ENCODE measurements around the gene TMEM132D. TPM values are rescaled to one million over a fixed set of nuclear protein-coding genes. Genes with fewer than 3 reads are reported as not detected.

The TMEM132D gene
- total and polyA plus RNA-seq, 2 of the 8 experiments (the other 6 are each of a cell fraction or from before 2014, with no cell fraction given), result 3.5 to 10.1 TPM

- Histone ChIP-seq H2BK15ac (ENCODE audit: low read length) (no peak overlapping the region), H3K4me1 (replicated peaks in 1 of 4; ENCODE audit: control insufficient read depth in 3 of 4, insufficient read depth in 4 of 4, low read length in 3 of 4) (no peaks in the 10 kb centered on the region; a peak in 3 of 7 replicates), H2AFZ (ENCODE audit: low read length) (no peak overlapping the region), H2BK12ac (ENCODE audit: low read depth, low read length) (no peak overlapping the region), H3K4me3 (ENCODE audit: extremely low read depth in 1 of 4, insufficient read depth in 2 of 4, low read depth in 3 of 4, low read length in 4 of 4) (no peak overlapping the region), H3K79me2 (ENCODE audit: control insufficient read depth in 1 of 2, insufficient read depth in 2 of 2, low read length in 2 of 2) (peaks cover under 1 to 16% of the 10 kb centered on the region in 2 experiments; a peak in 2 of 4 replicates), H2BK120ac (replicated peaks; ENCODE audit: low read depth, low read length) (no peak overlapping the region), H3K4ac (replicated peaks; ENCODE audit: insufficient read length, low read depth, low read length) (no peak overlapping the region), H3K27me3 (replicated peaks in 1 of 4; ENCODE audit: control insufficient read depth in 3 of 4, extremely low read depth in 1 of 4, insufficient read depth in 3 of 4, low read length in 3 of 4) (no peaks in the 10 kb centered on the region), H3K9ac (replicated peaks in 1 of 4; ENCODE audit: extremely low read depth in 1 of 4, low read depth in 3 of 4, low read length in 3 of 4) (no peak overlapping the region), H3K14ac (ENCODE audit: insufficient read length) (no peak overlapping the region), H4K91ac (replicated peaks; ENCODE audit: insufficient read length, low read length) (no peak overlapping the region), H4K20me1 (replicated peaks in 1 of 2; ENCODE audit: control insufficient read depth in 1 of 2, insufficient read depth in 2 of 2, low read length in 2 of 2) (no peaks in the 10 kb centered on the region), H2AK5ac (ENCODE audit: low read depth, low read length) (no peak overlapping the region), H3K56ac (replicated peaks; ENCODE audit: insufficient read length, low read depth, low read length) (no peak overlapping the region), H3K27ac (ENCODE audit: low read depth, low read length) (no peak overlapping the region), H4K8ac (ENCODE audit: extremely low read depth, insufficient read depth, low read length) (no peak overlapping the region), H3K4me2 (ENCODE audit: insufficient read depth in 1 of 2, low read depth in 2 of 2, low read length in 2 of 2) (no peak overlapping the region), H3K23ac (ENCODE audit: insufficient read length) (no peak overlapping the region), H4K5ac (ENCODE audit: insufficient read length, low read depth, low read length) (no peak overlapping the region), H2BK20ac (ENCODE audit: low read length) (no peak overlapping the region), H3K18ac (ENCODE audit: extremely low read depth, low read length) (no peak overlapping the region), H3K9me3 (ENCODE audit: insufficient read depth in 2 of 2, low read depth in 1 of 2, low read length in 1 of 2) (0 out of 4 replicates have a peak, but pooled peaks cover 0 to 4% of the 10 kb centered on the region in 2 experiments), H3K23me2 (ENCODE audit: low read depth, low read length) (no peaks in the 10 kb centered on the region), H3K36me3 (ENCODE audit: control insufficient read depth in 2 of 4, insufficient read depth in 4 of 4, low read length in 3 of 4) (no peaks in the 10 kb centered on the region; a peak in 1 of 8 replicates), H3K79me1 (ENCODE audit: low read depth, low read length) (peaks cover 4% of the 10 kb centered on the region; the same call in 1 of the 2 replicates), H2BK5ac (ENCODE audit: low read depth, low read length) (no peak overlapping the region)
- DNase-seq (ENCODE audit: low read depth in 1 of 2, low spot score in 2 of 2) (no peak), FAIRE-seq (no peak)
- ChIA-PET POLR2A (ENCODE audit: partially characterized antibody) (interaction anchor here (1.2 to 2.6 kb wide), 2 partner anchors 8 to 10 kb away, joined by 4 to 11 read pairs; no protein-coding TSS in a partner anchor), CTCF (ENCODE audit: partially characterized antibody) (interaction anchor here (0.5 to 2.2 kb wide), 11 partner anchors 9 to 888 kb away, joined by 3 to 6 read pairs (median 3); no protein-coding TSS in a partner anchor)
- 78% methylated on average over 7 of the region's 7 CpGs; no CpG with 5 or more reads in 1 of the 2 experiments for WGBS, 2 experiments (ENCODE audit: extremely low coverage in 1 of 2, insufficient coverage in 1 of 2, insufficient read length in 1 of 2, insufficient replicate concordance in 2 of 2, low coverage in 1 of 2, low lambda C conversion rate in 2 of 2, missing lambda C conversion rate in 1 of 2)
- TF ChIP-seq SRF (IDR thresholded peaks at IDR 0.05; ENCODE audit: low read depth, low read length) (no peak), YY1 (IDR thresholded peaks at IDR 0.05; ENCODE audit: low read depth, low read length) (no peak), POLR2A (IDR thresholded peaks at IDR 0.05; ENCODE audit: control extremely low read depth in 1 of 2, low read depth in 2 of 2, low read length in 2 of 2) (no peak), POU5F1 (IDR thresholded peaks at IDR 0.05; ENCODE audit: low read depth, low read length) (no peak)
Observed at GRCh38 chr12:129862561-129863175, 41.2 kb downstream of the TMEM132D start.

Measured in H1 (cell line).